GM12874 (cell line): ENCODE measurements around the gene DDX42.

Experiments used
- TF ChIP-seq, protein P1 (sequence below): IDR thresholded peaks from 2 replicates; pipeline ENCODE4 v1.5.1; 2011; ENCODE audit warnings: low read depth, mild to moderate bottlenecking, control low read depth, low read length, moderate library complexity; ENCODE audit not compliant: insufficient read depth

Gene DDX42

GRCh38 chr17:63837480-63837879 is 63.5 kb downstream of the DDX42 start:
- TF ChIP-seq, protein P1, sequence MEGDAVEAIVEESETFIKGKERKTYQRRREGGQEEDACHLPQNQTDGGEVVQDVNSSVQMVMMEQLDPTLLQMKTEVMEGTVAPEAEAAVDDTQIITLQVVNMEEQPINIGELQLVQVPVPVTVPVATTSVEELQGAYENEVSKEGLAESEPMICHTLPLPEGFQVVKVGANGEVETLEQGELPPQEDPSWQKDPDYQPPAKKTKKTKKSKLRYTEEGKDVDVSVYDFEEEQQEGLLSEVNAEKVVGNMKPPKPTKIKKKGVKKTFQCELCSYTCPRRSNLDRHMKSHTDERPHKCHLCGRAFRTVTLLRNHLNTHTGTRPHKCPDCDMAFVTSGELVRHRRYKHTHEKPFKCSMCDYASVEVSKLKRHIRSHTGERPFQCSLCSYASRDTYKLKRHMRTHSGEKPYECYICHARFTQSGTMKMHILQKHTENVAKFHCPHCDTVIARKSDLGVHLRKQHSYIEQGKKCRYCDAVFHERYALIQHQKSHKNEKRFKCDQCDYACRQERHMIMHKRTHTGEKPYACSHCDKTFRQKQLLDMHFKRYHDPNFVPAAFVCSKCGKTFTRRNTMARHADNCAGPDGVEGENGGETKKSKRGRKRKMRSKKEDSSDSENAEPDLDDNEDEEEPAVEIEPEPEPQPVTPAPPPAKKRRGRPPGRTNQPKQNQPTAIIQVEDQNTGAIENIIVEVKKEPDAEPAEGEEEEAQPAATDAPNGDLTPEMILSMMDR = no peak

DNA sequence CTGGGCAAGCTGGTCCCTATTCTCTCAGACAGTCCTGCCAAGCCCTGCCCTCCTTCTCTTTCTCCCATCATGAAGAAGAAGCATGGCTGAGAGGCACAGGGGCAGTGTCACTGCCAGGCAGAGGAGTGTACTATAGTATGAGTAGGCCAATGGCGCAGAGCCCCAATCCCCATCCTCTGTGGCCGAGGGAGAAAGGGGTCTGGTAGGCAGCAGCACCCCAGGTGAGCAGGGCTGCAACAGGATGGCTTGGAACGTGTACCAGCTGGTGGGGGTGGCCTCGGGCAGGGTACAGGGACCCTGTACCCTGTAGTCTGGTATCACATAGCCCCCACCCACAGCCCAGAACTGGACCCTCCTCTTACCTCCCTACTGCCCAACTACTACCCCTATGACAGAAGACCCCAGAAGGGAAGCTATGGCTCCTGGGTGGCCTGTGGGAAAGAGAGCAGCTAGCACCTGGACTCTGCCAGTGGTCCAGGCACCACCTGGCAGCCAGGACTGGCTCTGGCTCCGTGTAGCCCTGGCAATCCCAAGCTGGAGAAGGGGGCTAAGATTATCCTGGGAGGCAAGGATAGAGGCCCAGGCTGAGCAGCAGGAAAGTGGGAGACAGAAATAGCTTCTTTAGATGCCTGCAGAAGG is 64.1 kb downstream of the DDX42 start:
- TF ChIP-seq, protein P1 = no peak

- TF ChIP-seq, protein P1 = no peak
Observed at GRCh38 chr17:63838631-63839171, 64.7 kb downstream of the DDX42 start.

- TF ChIP-seq, protein P1 = no peak
Observed at GRCh38 chr17:63840591-63841349, 66.8 kb downstream of the DDX42 start.

DNA sequence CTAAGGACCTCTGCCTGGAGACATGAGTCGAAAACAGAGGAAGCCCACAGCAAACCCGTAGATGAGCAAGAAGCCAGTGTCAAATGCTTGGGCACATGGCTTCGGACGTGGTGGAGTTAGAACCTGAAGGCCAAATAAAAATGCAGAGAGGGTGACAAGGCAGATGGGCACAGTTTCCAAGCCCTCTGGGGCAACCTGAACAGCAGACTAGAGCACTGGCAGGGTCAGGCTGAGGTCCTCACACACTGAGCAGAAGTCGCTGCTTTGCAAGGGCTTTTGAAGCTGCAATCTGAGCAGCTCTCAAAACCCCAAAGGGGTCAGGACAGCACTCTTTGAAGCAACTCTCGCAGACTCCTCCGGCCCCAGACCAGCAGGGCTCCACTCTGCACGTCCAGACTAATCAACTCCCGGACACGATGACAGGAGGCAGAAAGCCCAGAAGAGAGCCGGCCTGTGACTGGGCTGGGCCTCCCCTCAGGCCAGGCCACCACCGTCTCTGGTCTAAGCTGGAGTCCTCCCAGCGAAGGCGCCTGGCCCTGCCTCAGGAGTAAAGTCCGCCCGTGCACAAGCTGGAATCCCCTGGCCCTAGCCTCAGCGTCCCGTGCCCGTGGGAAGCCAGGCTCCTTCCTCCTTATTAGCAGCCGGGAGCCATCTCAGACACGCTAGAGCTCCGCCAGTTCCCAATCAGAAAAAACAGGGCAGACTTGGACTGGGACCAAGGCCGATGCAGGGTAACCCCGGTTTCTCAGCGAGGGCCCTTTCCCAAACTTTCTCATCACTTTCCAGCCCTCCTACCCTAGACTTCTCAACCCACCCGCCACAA is 67.6 kb downstream of the DDX42 start:
- TF ChIP-seq, protein P1 = no peak

DNA sequence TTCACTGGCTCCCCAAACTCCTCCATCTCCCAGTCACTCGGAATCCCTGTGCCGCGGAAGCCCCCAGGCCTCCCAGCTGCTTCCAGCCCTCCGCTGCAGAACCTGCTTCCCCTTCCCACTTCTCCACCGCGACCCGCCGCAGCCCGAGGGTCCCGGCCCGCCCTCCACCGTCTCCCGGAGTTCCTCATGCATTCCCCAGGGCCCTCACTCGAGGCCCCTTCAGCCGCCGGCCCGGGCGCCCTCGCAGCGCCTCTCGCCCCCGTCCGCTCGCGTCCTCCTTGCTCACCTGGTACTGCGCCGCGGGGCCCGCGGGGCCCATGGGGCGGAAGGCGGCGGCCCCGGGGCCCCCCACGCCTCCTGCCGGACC is 68.2 kb downstream of the DDX42 start:
- TF ChIP-seq, protein P1 = no peak
